H1 (cell line): ENCODE data around the gene CRY1. TPM values are rescaled to one million over a fixed set of nuclear protein-coding genes. Genes with fewer than 3 reads are reported as not detected.

Experiments used
- ATF3 ChIP-seq: IDR thresholded peaks from 2 replicates; pipeline ENCODE4 v1.6.1; 2011; ENCODE audit warnings: low read depth, mild to moderate bottlenecking, low read length; ENCODE audit not compliant: insufficient read depth
- BACH1 ChIP-seq: IDR thresholded peaks from 2 replicates; pipeline ENCODE4 v1.6.1; 2012; ENCODE audit warnings: low read length, improper control_type of control experiment
- CHD7 ChIP-seq: fragments of 300-600 bp; sonication (generic); IDR thresholded peaks from 2 replicates; pipeline ENCODE4 v1.7.1; 2012; ENCODE audit warnings: low read length, moderate library complexity, mild to moderate bottlenecking, inconsistent platforms; ENCODE audit not compliant: insufficient replicate concordance
- EZH2 ChIP-seq: fragments of 200-600 bp; sonication (generic); IDR thresholded peaks from 2 replicates; pipeline ENCODE4 v1.7.1; 2012; ENCODE audit warnings: low read depth, mild to moderate bottlenecking, moderate library complexity, low read length, inconsistent platforms; ENCODE audit not compliant: severe bottlenecking
- FOSL1 ChIP-seq: IDR thresholded peaks from 2 replicates; pipeline ENCODE4 v1.6.1; 2011; ENCODE audit warnings: mild to moderate bottlenecking, low read depth, low read length, moderate library complexity; ENCODE audit not compliant: insufficient read depth
- JUND ChIP-seq: IDR thresholded peaks from 2 replicates; pipeline ENCODE4 v1.6.1; 2011; ENCODE audit warnings: mild to moderate bottlenecking, improper control_type of control experiment, low read length
- POLR2AphosphoS5 ChIP-seq: IDR thresholded peaks from 2 replicates; pipeline ENCODE4 v1.6.1; 2011; ENCODE audit warnings: low read depth, low read length
- RAD21 ChIP-seq, 2 experiments: IDR thresholded peaks in 1 of 2; conservative IDR thresholded peaks in 1 of 2; 2 replicates each; pipeline ENCODE4 v1.6.1; 2011; ENCODE audit warnings: low read depth in 2 of 2, low read length in 2 of 2, improper control_type of control experiment in 1 of 2, inconsistent platforms in 1 of 2, mild to moderate bottlenecking in 1 of 2, moderate library complexity in 1 of 2
- SAP30 ChIP-seq: fragments of 300-600 bp; sonication (generic); IDR thresholded peaks from 2 replicates; pipeline ENCODE4 v1.7.1; 2012; ENCODE audit warnings: low read length, moderate library complexity, mild to moderate bottlenecking, inconsistent platforms; ENCODE audit not compliant: insufficient read depth, insufficient replicate concordance
- TCF12 ChIP-seq: IDR thresholded peaks from 2 replicates; pipeline ENCODE4 v1.6.1; 2011; ENCODE audit warnings: low read depth, mild to moderate bottlenecking, low read length
- polyA plus RNA-seq, 7 experiments: library from polyadenylated mRNA; depleted of rRNA in 3 of 7; stranded (reverse) in 5 of 7; unstranded in 2 of 7; fragments of >200 nt in 5 of 7; fragments of 200-250 nt in 2 of 7; gene quantifications; 1 replicate in 5 of 7; 2 replicates in 1 of 7; 4 replicates in 1 of 7; pipeline versions ENCODE4 v1.2.1 to v1.2.3, GENCODE V29; 2011 to 2013; ENCODE audit warnings: missing spikeins in 2 of 7, mixed read lengths in 2 of 7
- total RNA-seq: library from RNA; stranded (reverse); fragmentation: NEBNext Ultra II Directional; extraction: Animal tissue kit (Norgen Biotek cat#: 25700); gene quantifications from 2 replicates; pipeline ENCODE4 v1.2.1, GENCODE V29; 2021

The CRY1 gene
- total and polyA plus RNA-seq, 2 of the 8 experiments (the other 6 are each of a cell fraction or from before 2014, with no cell fraction given) = 13.6 to 25.1 TPM

- TF ChIP-seq CHD7 (no peak), RAD21 (IDR thresholded peaks at IDR 0.05 in 1 of 2, conservative IDR thresholded peaks at IDR 0.05 in 1 of 2; ENCODE audit: low read depth in 2 of 2, low read length in 2 of 2) (no peak), POLR2AphosphoS5 (peak; percentile 77), BACH1 (peak; percentile 83), ATF3 (no peak), SAP30 (no peak), JUND (no peak), FOSL1 (no peak), EZH2 (no peak), TCF12 (no peak)
Observed at GRCh38 chr12:106955377-106956047, 137.8 kb downstream of the CRY1 start, which contains the start of gene TMEM263 (continued).
